Measurements from ENCODE around the gene CDC14B.

The CDC14B gene

GRCh38 chr9:96476591-96476990, 143.1 kb downstream of the CDC14B start:
- no peak for DNase-seq

GRCh38 chr9:96476013-96476412, 143.6 kb downstream of the CDC14B start:
- DNase-seq: no peak

- no peak for DNase-seq
Measured at GRCh38 chr9:96467784-96468183, 151.9 kb downstream of the CDC14B start.

GRCh38 chr9:96464426-96464825, 155.2 kb downstream of the CDC14B start:
- DNase-seq: no peak

- no peak for DNase-seq
Measured at GRCh38 chr9:96462541-96462940, 157.1 kb downstream of the CDC14B start.

GRCh38 chr9:96461336-96461735, 158.3 kb downstream of the CDC14B start:
- no peak for DNase-seq

GRCh38 chr9:96460882-96461281, 158.8 kb downstream of the CDC14B start:
- no peak for DNase-seq

GRCh38 chr9:96460470-96460869, 159.2 kb downstream of the CDC14B start:
- no peak for DNase-seq

- no peak for DNase-seq
Measured at GRCh38 chr9:96459268-96460007, 160.2 kb downstream of the CDC14B start.

- DNase-seq: no peak
Measured at GRCh38 chr9:96458226-96458625, 161.4 kb downstream of the CDC14B start.

- DNase-seq: no peak
Measured at GRCh38 chr9:96457266-96457665, 162.4 kb downstream of the CDC14B start.

GRCh38 chr9:96453625-96454024, 166.0 kb downstream of the CDC14B start:
- no peak for DNase-seq

- DNase-seq: peak; percentile 44
Measured at GRCh38 chr9:96450613-96451528, 168.8 kb downstream of the CDC14B start.

Data from activated CD4-positive, CD25-positive, alpha-beta regulatory T cell treated with anti-CD3 and anti-CD28 coated beads, Interleukin-2, amount 50 U/mL, for 72 hours (primary cell).